HG02973 (cell line): Measurements from ENCODE around the gene TMEM154.

Source experiments
- ATAC-seq: cut with Tn5 transposase; IDR thresholded peaks from one replicate; pipeline ENCODE4 v1.9.1; 2021; ENCODE audit warnings: moderate library complexity; ENCODE audit not compliant: unreplicated experiment

Gene TMEM154

DNA sequence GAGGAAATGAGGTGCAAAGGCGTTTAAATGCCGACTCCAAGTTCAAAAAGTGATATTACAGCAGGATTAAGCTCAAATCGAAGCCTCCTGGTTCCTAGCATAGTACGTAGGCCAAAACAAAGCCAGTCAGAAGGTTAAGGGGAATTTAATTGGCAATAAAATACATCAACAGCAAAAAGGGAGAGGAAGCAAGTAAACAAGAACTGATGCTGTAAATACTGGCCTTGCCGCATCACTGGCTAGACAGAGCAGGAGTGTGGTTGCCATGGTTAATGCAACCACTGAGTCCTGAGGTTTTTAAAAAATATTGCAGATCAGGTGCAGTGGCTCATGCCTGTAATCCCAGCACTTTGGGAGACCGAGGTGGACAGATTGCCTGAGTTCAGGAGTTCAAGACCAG is 80.7 kb downstream of the TMEM154 start:
- ATAC-seq, result no peak

DNA sequence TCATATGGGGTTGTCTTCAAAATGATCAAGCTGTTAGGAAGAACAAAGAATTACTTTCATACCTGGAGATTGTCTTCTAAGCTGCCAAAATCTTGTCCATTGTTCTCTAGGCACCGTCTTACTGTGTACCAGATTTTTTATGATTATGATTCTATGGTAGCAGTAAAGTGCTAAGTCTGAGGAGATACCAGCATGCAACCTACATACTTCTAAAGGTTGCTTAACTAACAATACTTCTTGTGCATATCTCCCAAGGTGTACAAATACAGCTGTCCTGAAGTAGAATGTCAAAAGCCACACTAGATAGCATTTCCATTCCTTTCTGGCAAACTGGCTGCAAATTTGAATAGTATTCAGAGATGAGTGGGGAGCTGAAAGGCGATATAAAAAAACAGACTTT is 81.3 kb downstream of the TMEM154 start:
- ATAC-seq, result no peak

DNA sequence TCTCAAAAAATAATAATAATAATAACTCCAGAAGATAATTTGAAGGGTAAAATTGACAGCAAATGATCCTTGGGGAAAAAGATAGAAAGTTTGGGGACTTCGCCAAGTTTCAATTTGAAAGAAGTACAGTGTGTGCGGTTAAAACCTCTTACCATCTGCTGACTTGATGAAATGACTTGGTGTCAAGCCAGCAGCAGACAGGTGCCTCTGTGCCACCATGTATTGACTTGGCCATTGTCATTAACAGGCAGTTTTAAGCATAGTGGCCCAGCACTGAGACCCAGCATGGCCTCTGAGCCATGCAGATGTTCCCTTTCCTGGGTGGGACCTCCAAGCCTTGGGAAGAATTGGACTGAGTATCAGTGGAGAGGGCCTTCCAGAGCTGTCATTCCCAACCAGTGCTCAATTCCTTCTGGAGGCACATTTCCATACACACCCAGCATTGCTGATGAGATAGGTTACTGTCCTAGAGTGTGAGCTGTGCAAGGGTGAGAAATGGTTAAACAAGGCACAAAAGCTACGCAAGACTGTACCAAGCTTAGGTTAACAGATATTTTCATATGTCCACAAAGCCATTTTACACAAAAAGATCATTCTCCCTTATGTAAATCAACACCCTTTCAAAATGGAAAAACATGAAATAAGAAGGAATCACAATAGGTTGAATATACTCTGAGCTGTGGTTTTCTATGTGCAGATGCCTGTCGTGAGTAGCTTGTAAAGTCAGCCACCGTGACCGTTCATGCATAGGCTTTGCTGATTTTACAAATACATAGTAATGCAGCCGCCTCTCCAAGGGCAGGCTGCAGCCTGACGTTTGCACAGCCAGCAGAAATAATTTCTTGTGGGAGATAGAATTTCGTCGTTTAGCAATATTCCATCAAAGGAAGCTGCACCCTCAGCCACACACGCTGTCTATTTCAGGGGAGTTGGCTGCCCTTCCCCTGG is 84.5 kb downstream of the TMEM154 start:
- no peak for ATAC-seq

DNA sequence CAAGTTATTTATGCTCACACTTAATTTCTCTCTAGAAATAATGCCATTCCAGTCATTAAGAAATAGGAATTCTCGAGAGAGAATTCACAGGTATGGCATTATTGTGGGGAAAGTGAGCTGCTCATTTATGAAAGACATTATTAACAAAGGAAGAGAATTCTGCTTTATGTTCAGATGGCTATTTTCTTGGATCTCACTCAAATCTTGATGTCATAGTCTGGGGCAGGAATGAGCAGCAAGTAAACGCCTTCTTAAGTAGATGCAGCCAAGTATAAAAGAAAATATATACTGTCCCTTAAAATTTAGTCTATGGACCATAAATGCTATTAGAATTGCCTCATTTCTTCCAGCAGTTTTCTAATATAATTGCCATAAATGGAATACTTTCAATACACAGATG is 85.7 kb downstream of the TMEM154 start:
- no peak for ATAC-seq

GRCh38 chr4:152591876-152592275 is 87.9 kb downstream of the TMEM154 start:
- ATAC-seq, result no peak

- ATAC-seq, result no peak
These were observed 88.4 kb downstream of the TMEM154 start for GRCh38 chr4:152591396-152591795.

DNA sequence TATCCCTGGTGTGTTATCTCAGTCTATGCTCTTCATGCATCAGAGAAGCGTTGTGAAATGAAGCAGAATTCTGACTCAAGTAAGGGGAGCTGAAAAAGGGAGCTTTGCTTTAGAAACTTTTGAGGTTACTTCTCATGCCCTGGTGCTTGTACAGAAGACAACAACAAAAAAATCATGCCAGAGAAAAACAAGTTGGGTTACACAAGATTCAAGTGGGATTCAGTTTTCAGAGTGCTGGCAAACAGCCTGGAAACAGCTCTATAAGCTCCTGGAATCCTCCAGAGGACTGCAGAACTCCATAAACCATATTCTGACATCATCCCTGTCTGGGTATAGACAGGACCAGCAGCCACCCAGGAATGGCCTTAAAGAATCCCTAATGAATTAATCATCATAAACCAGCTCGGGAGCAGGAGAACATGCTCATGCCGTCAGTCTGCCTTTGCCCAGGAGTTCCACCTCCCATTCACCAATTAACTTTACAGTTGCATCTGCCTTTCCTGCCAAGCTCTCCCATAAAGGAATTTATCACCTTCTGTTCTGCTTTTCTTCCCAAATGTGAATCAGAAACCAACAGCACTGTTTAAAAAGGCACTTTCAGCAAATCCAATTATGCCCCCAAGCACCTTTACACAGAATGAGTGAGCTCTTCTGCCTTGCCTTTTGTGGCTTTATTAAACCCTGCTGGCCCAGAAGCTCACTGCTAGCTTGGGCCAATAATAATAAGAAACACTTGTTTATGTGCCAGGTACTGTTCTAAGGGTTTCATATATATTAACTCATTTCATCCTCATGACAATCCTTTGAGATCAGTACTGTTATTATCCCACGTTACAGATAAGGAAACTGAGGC is 89.4 kb downstream of the TMEM154 start:
- ATAC-seq, result no peak

DNA sequence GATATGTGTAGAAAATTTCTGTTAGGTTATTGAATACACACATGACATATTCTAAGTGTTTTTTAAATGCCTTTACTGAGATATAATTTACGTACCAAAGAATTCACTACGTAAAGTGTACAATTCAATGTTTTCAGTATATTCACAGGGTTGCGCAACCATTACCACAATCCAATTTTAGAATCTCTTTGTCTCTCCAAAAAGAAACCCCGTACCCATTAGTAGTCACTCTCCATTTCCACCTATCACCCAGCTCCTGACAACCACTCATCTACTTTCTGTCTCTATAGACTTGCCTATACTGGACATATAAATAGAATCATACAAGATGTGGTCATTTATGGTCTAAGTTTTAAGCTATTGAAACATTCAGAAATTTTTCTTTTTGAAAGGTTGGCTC is 90.9 kb downstream of the TMEM154 start:
- ATAC-seq, result no peak

DNA sequence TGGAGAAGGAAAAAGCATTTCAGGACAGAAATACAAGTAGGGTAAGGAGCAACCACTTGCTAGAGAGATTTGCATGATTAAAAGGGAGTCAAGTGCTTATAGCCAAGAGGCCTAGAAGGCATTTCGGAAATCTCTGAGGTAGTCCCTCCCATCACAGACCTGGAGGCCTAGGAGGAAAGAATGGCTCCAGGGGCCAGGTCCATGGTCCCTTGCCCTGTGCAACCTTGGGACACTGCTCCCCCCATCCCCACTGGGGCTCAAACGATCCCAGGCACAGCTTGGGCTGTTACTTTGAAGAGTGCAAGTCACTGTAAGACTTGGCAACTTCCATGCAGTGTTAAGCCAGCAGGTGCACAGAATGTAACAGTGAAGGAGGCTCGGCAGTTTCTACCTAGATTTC is 92.7 kb downstream of the TMEM154 start:
- no peak for ATAC-seq

GRCh38 chr4:152586668-152587067 is 93.1 kb downstream of the TMEM154 start:
- ATAC-seq, result no peak

DNA sequence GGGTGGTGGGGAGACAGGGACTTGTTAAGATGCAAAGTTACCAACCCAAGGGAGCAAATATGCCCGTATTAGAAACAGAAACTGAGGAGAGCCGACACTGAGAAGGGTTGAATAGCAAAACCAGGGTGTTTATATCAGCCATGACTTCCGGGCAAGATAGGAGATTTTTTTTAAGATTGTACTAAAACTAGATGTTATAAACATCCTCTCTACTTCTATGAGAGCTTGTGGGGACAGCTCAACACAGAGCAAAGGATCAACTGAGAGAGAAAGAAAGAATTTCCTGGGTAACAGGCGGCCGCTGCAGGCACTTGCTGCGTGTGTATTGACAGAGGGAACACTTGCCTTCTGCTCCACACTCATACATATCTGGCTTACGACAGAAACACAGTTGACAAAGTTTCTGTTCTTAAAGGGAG is 94.8 kb downstream of the TMEM154 start:
- no peak for ATAC-seq

DNA sequence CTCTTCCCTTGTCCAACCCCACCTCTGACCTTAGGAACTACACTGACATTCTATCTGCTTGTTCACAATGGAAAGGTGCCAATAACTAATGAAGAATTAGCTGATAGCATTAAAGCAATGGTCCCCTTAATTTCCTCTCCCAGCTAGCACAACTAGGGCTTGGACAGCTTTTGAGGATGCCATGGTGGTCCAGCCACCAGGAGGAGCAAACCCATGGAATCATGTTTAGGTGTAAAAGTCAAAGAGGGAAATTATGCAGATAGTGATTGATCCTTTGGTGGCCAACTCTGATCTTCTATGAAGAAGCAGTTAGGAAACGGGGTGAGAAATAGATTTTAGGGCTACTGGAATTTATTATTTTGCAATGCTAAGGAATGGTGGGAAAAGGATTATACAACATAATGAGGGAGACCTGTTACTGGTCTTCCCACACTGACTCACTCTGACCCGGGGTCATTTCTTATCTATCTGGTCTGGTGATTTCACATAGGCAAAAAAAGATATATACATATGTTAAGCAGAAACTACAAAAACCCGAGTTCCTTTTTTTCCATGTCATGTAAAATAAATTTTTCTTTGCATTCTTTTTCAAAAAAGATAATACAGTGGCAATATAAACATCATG is 98.1 kb downstream of the TMEM154 start:
- no peak for ATAC-seq

GRCh38 chr4:152579916-152580315 is 99.9 kb downstream of the TMEM154 start:
- ATAC-seq, result no peak

- ATAC-seq, result no peak
These were observed 100.6 kb downstream of the TMEM154 start for GRCh38 chr4:152579107-152579764.

DNA sequence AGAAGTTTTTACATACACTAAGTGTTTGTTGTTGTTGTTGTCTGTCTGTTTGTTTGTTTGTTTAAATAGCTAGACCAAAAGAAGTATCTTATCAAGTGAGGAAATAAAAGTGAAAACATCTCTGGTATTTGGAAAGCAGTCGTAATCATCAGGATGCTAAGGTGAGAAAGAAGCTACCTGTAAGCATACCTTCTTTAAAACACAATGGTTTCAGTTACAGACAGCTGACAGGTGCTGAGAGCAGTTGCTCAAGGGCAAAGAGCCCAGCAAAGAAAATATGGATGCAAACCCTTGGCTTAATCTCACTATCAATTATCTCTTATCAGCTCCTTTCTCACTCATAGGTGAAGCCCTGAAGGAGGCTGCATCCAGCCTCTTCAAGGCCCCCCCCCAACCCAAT is 101.1 kb downstream of the TMEM154 start:
- no peak for ATAC-seq

GRCh38 chr4:152577708-152578396 is 101.9 kb downstream of the TMEM154 start:
- ATAC-seq, result no peak

- ATAC-seq, result no peak
These were observed 104.3 kb downstream of the TMEM154 start for GRCh38 chr4:152575533-152575932.

DNA sequence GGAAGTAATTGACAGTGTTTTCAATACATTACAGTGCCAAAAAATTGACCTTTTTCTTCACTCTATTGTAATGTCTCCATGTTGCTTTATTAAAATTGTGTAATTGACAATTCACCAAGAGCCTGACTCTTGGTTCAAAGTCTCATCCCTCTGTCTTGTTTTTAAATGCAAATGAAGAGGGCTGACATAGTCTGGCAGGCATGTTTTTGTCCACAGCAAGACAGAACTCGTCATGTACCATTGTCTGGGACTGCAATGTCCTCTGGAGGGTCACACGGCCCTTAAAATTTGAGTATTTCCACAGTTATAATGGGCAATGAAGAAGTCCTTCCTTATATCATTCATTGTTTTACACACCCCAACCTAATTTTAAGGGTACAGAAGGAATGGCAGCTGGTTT is 105.9 kb downstream of the TMEM154 start:
- ATAC-seq, result no peak

- ATAC-seq, result no peak
These were observed 107.2 kb downstream of the TMEM154 start for GRCh38 chr4:152572417-152573086.

DNA sequence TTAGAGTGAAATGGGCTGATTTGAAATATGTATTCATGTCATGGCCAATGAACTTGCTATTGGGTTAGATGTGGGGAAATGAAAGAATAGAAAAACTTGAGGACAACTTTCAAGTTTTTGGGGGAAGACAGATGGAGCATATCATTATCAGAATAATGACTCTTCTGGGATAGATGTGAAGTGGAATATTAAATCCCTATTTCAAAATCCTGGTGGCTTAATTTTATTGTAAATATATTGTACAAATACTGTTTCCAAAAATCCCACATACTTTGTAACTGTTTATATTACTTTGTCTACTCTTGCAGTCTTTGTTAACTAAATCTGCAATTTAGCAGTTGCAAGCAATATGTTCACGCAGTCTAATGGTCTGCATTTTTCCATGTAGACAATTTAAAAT is 108.0 kb downstream of the TMEM154 start:
- no peak for ATAC-seq
